Measurements from ENCODE around the gene PCSK5.

The PCSK5 gene

GRCh38 chr9:76267284-76267652 is 376.8 kb downstream of the PCSK5 start:
- TF ChIP-seq EGR1 (IDR thresholded peaks at IDR 0.05) = no peak

GRCh38 chr9:76269789-76270188 is 379.3 kb downstream of the PCSK5 start:
- TF ChIP-seq REST (IDR thresholded peaks at IDR 0.05; ENCODE audit: low read depth) = no peak
- no peak for TF ChIP-seq TCF12 (IDR thresholded peaks at IDR 0.05; ENCODE audit: low read depth)
- no peak for TF ChIP-seq ZBTB7A (IDR thresholded peaks at IDR 0.05; ENCODE audit: low read depth)

- TF ChIP-seq CEBPB (IDR thresholded peaks at IDR 0.05) (no peak), MAX (IDR thresholded peaks at IDR 0.05) (no peak)
Observed at GRCh38 chr9:76271755-76272154, 381.3 kb downstream of the PCSK5 start.

GRCh38 chr9:76289042-76289441 is 398.6 kb downstream of the PCSK5 start:
- TF ChIP-seq TCF12 (IDR thresholded peaks at IDR 0.05; ENCODE audit: low read depth) = no peak
- TF ChIP-seq CEBPB (IDR thresholded peaks at IDR 0.05) = no peak
- TF ChIP-seq EGR1 (IDR thresholded peaks at IDR 0.05) = no peak
- no peak for TF ChIP-seq MAX (IDR thresholded peaks at IDR 0.05)
- no peak for TF ChIP-seq CREB1 (IDR thresholded peaks at IDR 0.05; ENCODE audit: low read depth)
- no peak for TF ChIP-seq TAF1 (IDR thresholded peaks at IDR 0.05; ENCODE audit: low read depth)
- no peak for TF ChIP-seq FOXM1 (IDR thresholded peaks at IDR 0.05; ENCODE audit: borderline replicate concordance, low read depth)
- no peak for TF ChIP-seq YY1 (IDR thresholded peaks at IDR 0.05; ENCODE audit: low read depth)
- TF ChIP-seq REST (IDR thresholded peaks at IDR 0.05; ENCODE audit: low read depth) = no peak
- no peak for TF ChIP-seq USF1 (IDR thresholded peaks at IDR 0.05)
- no peak for TF ChIP-seq RAD21 (IDR thresholded peaks at IDR 0.05; ENCODE audit: low read depth)
- no peak for TF ChIP-seq NFIC (IDR thresholded peaks at IDR 0.05)
- no peak for TF ChIP-seq ZBTB7A (IDR thresholded peaks at IDR 0.05; ENCODE audit: low read depth)
- no peak for TF ChIP-seq EP300 (IDR thresholded peaks at IDR 0.05; ENCODE audit: borderline replicate concordance)
- TF ChIP-seq TEAD4 (IDR thresholded peaks at IDR 0.05) = no peak

GRCh38 chr9:76289703-76290102 is 399.2 kb downstream of the PCSK5 start:
- TF ChIP-seq NFIC (IDR thresholded peaks at IDR 0.05) (no peak), CEBPB (IDR thresholded peaks at IDR 0.05) (no peak), EGR1 (IDR thresholded peaks at IDR 0.05) (no peak), CREB1 (IDR thresholded peaks at IDR 0.05; ENCODE audit: low read depth) (no peak), RAD21 (IDR thresholded peaks at IDR 0.05; ENCODE audit: low read depth) (no peak), TAF1 (IDR thresholded peaks at IDR 0.05; ENCODE audit: low read depth) (no peak), TEAD4 (IDR thresholded peaks at IDR 0.05) (no peak), USF1 (IDR thresholded peaks at IDR 0.05) (no peak), EP300 (IDR thresholded peaks at IDR 0.05; ENCODE audit: borderline replicate concordance) (no peak), FOXM1 (IDR thresholded peaks at IDR 0.05; ENCODE audit: borderline replicate concordance, low read depth) (no peak), ZBTB7A (IDR thresholded peaks at IDR 0.05; ENCODE audit: low read depth) (no peak), TCF12 (IDR thresholded peaks at IDR 0.05; ENCODE audit: low read depth) (no peak), MAX (IDR thresholded peaks at IDR 0.05) (no peak), YY1 (IDR thresholded peaks at IDR 0.05; ENCODE audit: low read depth) (no peak), REST (IDR thresholded peaks at IDR 0.05; ENCODE audit: low read depth) (no peak)

All from Ishikawa (cell line).